GM21576 (cell line): Measurements from ENCODE around the gene BCAR3.
"Not testable (repeated sequence)": the region's sequence is repeated elsewhere in the genome, so short reads cannot be mapped to it uniquely, and the experiment has no call there.

Experiments
- ATAC-seq: cut with Tn5 transposase; IDR thresholded peaks from one replicate; pipeline ENCODE4 v1.9.1; 2021; ENCODE audit warnings: mild to moderate bottlenecking, moderate library complexity; ENCODE audit not compliant: unreplicated experiment

BCAR3 gene

GRCh38 chr1:93670141-93670540, 11.5 kb downstream of the BCAR3 start:
- ATAC-seq: no peak

GRCh38 chr1:93669369-93669768, 12.3 kb downstream of the BCAR3 start:
- no peak for ATAC-seq

GRCh38 chr1:93668951-93669350, 12.7 kb downstream of the BCAR3 start:
- no peak for ATAC-seq

- ATAC-seq: no peak
These were observed 13.5 kb downstream of the BCAR3 start for GRCh38 chr1:93668121-93668520.

GRCh38 chr1:93667642-93668041, 14.0 kb downstream of the BCAR3 start:
- ATAC-seq: no peak

GRCh38 chr1:93666613-93667384, 14.8 kb downstream of the BCAR3 start:
- no peak for ATAC-seq

- no peak for ATAC-seq
These were observed 16.6 kb downstream of the BCAR3 start for GRCh38 chr1:93665015-93665414.

GRCh38 chr1:93663208-93663614, 18.4 kb downstream of the BCAR3 start:
- no peak for ATAC-seq

GRCh38 chr1:93662481-93663207, 19.0 kb downstream of the BCAR3 start:
- ATAC-seq: no peak

GRCh38 chr1:93661829-93662474, 19.7 kb downstream of the BCAR3 start:
- ATAC-seq: no peak

GRCh38 chr1:93661341-93661740, 20.3 kb downstream of the BCAR3 start:
- ATAC-seq: not testable (repeated sequence)

- no peak for ATAC-seq
These were observed 21.7 kb downstream of the BCAR3 start for GRCh38 chr1:93659822-93660503.

GRCh38 chr1:93658188-93658587, 23.4 kb downstream of the BCAR3 start:
- ATAC-seq: no peak

GRCh38 chr1:93656491-93656890, 25.1 kb downstream of the BCAR3 start:
- no peak for ATAC-seq

GRCh38 chr1:93653656-93654055, 28.0 kb downstream of the BCAR3 start:
- no peak for ATAC-seq

- ATAC-seq: no peak
These were observed 29.2 kb downstream of the BCAR3 start for GRCh38 chr1:93652323-93652949.

GRCh38 chr1:93651695-93652094, 29.9 kb downstream of the BCAR3 start:
- ATAC-seq: no peak

GRCh38 chr1:93650159-93650558, 31.5 kb downstream of the BCAR3 start:
- ATAC-seq: not testable (repeated sequence)

GRCh38 chr1:93649231-93649630, 32.4 kb downstream of the BCAR3 start:
- no peak for ATAC-seq

GRCh38 chr1:93648656-93649055, 33.0 kb downstream of the BCAR3 start:
- no peak for ATAC-seq

GRCh38 chr1:93641527-93641926, 40.1 kb downstream of the BCAR3 start:
- ATAC-seq: no peak
